MG63 (cell line): Measurements from ENCODE around the gene TAF1C. TPM values are rescaled to one million over a fixed set of nuclear protein-coding genes. Genes with fewer than 3 reads are reported as not detected.
"Not testable (repeated sequence)": the region's sequence is repeated elsewhere in the genome, so short reads cannot be mapped to it uniquely, and the experiment has no call there.

Source experiments
- DNase-seq: peaks from one replicate; pipeline ENCODE4 v3.0.0-alpha.2; 2020
- H3K27me3 ChIP-seq: fragments of 250-450 bp; sonication (Bioruptor Pico); 2 replicates; pipeline ENCODE4 v1.5.1; 2020; ENCODE audit warnings: mild to moderate bottlenecking, moderate library complexity
- H3K36me3 ChIP-seq: fragments of 250-450 bp; sonication (Bioruptor Pico); 2 replicates; pipeline ENCODE4 v1.5.1; 2020; ENCODE audit warnings: mild to moderate bottlenecking, moderate library complexity
- H3K4me3 ChIP-seq: fragments of 250-450 bp; sonication (Bioruptor Pico); 2 replicates; pipeline ENCODE4 v1.5.1; 2020; ENCODE audit warnings: mild to moderate bottlenecking, moderate library complexity
- H3K9me3 ChIP-seq: fragments of 250-450 bp; sonication (Bioruptor Pico); 2 replicates; pipeline ENCODE4 v1.5.1; 2020; ENCODE audit warnings: mild to moderate bottlenecking, moderate library complexity
- total RNA-seq: library from RNA; depleted of rRNA; stranded (reverse); fragments of >200 nt; shearing (Covaris generic); gene quantifications from 2 replicates; pipeline ENCODE4 v1.2.3, GENCODE V29; 2014; ENCODE audit warnings: low replicate concordance

The TAF1C gene
- total RNA-seq, 1 experiment from 2014 or later: 16.6 TPM

GRCh38 chr16:84218176-84218823 lies 31.4 kb upstream of the TAF1C start:
- Histone ChIP-seq H3K27me3 (no peaks in the 10 kb centered on the region), H3K9me3 (no peaks in the 10 kb centered on the region), H3K4me3 (no peak overlapping the region), H3K36me3 (no peaks in the 10 kb centered on the region)
- DNase-seq: no peak

- not testable (repeated sequence) for H3K36me3 ChIP-seq, H3K4me3 ChIP-seq, H3K9me3 ChIP-seq, DNase-seq, H3K27me3 ChIP-seq
These were observed 29.3 kb upstream of the TAF1C start for GRCh38 chr16:84216144-84216543.

GRCh38 chr16:84215531-84215930 lies 28.7 kb upstream of the TAF1C start:
- Histone ChIP-seq H3K27me3 (no peaks in the 10 kb centered on the region), H3K9me3 (no peaks in the 10 kb centered on the region), H3K4me3 (no peak overlapping the region), H3K36me3 (no peaks in the 10 kb centered on the region)
- no peak for DNase-seq

GRCh38 chr16:84214451-84215066 lies 27.7 kb upstream of the TAF1C start:
- DNase-seq: no peak
- Histone ChIP-seq H3K36me3 (no peaks in the 10 kb centered on the region), H3K9me3 (no peaks in the 10 kb centered on the region)

GRCh38 chr16:84212631-84213030 lies 25.8 kb upstream of the TAF1C start:
- Histone ChIP-seq H3K9me3 (no peaks in the 10 kb centered on the region), H3K27me3 (no peaks in the 10 kb centered on the region), H3K4me3 (no peak overlapping the region), H3K36me3 (no peaks in the 10 kb centered on the region)
- DNase-seq: no peak

More at GRCh38 chr16:84214451-84215066, 27.7 kb upstream of the TAF1C start:
- no peak overlapping the region for H3K4me3 ChIP-seq
- H3K27me3 ChIP-seq: no peaks in the 10 kb centered on the region

- Histone ChIP-seq H3K36me3 (no peaks in the 10 kb centered on the region), H3K27me3 (no peaks in the 10 kb centered on the region), H3K4me3 (no peak overlapping the region), H3K9me3 (no peaks in the 10 kb centered on the region)
- no peak for DNase-seq
These were observed 25.3 kb upstream of the TAF1C start for GRCh38 chr16:84212154-84212553.

GRCh38 chr16:84209989-84210388 lies 23.1 kb upstream of the TAF1C start:
- Histone ChIP-seq H3K9me3 (no peaks in the 10 kb centered on the region), H3K36me3 (no peaks in the 10 kb centered on the region), H3K4me3 (no peak overlapping the region), H3K27me3 (no peaks in the 10 kb centered on the region)
- DNase-seq: no peak

GRCh38 chr16:84207879-84208278 lies 21.0 kb upstream of the TAF1C start:
- no peak for DNase-seq
- H3K9me3 ChIP-seq: no peaks in the 10 kb centered on the region
- H3K4me3 ChIP-seq: no peak overlapping the region
- H3K27me3 ChIP-seq: no peaks in the 10 kb centered on the region
- H3K36me3 ChIP-seq: no peaks in the 10 kb centered on the region

GRCh38 chr16:84207251-84207650 lies 20.4 kb upstream of the TAF1C start:
- DNase-seq: no peak
- Histone ChIP-seq H3K9me3 (no peaks in the 10 kb centered on the region), H3K36me3 (no peaks in the 10 kb centered on the region), H3K4me3 (no peak overlapping the region), H3K27me3 (no peaks in the 10 kb centered on the region)

- no peak overlapping the region for H3K4me3 ChIP-seq
- DNase-seq: no peak
- no peaks in the 10 kb centered on the region for H3K9me3 ChIP-seq
- no peaks in the 10 kb centered on the region for H3K36me3 ChIP-seq
- no peaks in the 10 kb centered on the region for H3K27me3 ChIP-seq
These were observed 19.3 kb upstream of the TAF1C start for GRCh38 chr16:84205976-84206691.

- not testable (repeated sequence) for H3K27me3 ChIP-seq, H3K4me3 ChIP-seq, DNase-seq, H3K36me3 ChIP-seq, H3K9me3 ChIP-seq
These were observed 18.3 kb upstream of the TAF1C start for GRCh38 chr16:84205123-84205522.

- not testable (repeated sequence) for H3K27me3 ChIP-seq, DNase-seq, H3K4me3 ChIP-seq, H3K36me3 ChIP-seq, H3K9me3 ChIP-seq
These were observed 17.7 kb upstream of the TAF1C start for GRCh38 chr16:84204551-84204950.

GRCh38 chr16:84199861-84200260 lies 13.0 kb upstream of the TAF1C start:
- no peak for DNase-seq
- Histone ChIP-seq H3K4me3 (no peak overlapping the region), H3K36me3 (no peaks in the 10 kb centered on the region), H3K27me3 (no peaks in the 10 kb centered on the region), H3K9me3 (no peaks in the 10 kb centered on the region)

GRCh38 chr16:84199097-84199496 lies 12.2 kb upstream of the TAF1C start:
- Histone ChIP-seq H3K9me3 (no peaks in the 10 kb centered on the region), H3K36me3 (no peaks in the 10 kb centered on the region), H3K4me3 (no peak overlapping the region), H3K27me3 (no peaks in the 10 kb centered on the region)
- DNase-seq: no peak

GRCh38 chr16:84198401-84198800 lies 11.5 kb upstream of the TAF1C start:
- Histone ChIP-seq H3K27me3 (no peaks in the 10 kb centered on the region), H3K9me3 (no peaks in the 10 kb centered on the region)
- peak; percentile 68 for DNase-seq

GRCh38 chr16:84197466-84198128 lies 10.7 kb upstream of the TAF1C start:
- Histone ChIP-seq H3K4me3 (no peak overlapping the region), H3K9me3 (no peaks in the 10 kb centered on the region), H3K36me3 (no peaks in the 10 kb centered on the region), H3K27me3 (no peaks in the 10 kb centered on the region)
- no peak for DNase-seq

More at GRCh38 chr16:84198401-84198800, 11.5 kb upstream of the TAF1C start:
- Histone ChIP-seq H3K4me3 (no peak overlapping the region), H3K36me3 (no peaks in the 10 kb centered on the region)

GRCh38 chr16:84196727-84197394 lies 10.0 kb upstream of the TAF1C start:
- Histone ChIP-seq H3K9me3 (no peaks in the 10 kb centered on the region), H3K27me3 (no peaks in the 10 kb centered on the region), H3K36me3 (no peaks in the 10 kb centered on the region), H3K4me3 (no peak overlapping the region)
- DNase-seq: no peak
